NCI-H1436 (cell line): ENCODE data around the gene TBC1D1.
A peak's percentile ranks its signal among the peaks of the same experiment; 100 is the strongest.

Source experiments
- DNase-seq: peaks from one replicate; lab custom pipeline; 2025; lab: John Stamatoyannopoulos, UW

Gene TBC1D1

DNA sequence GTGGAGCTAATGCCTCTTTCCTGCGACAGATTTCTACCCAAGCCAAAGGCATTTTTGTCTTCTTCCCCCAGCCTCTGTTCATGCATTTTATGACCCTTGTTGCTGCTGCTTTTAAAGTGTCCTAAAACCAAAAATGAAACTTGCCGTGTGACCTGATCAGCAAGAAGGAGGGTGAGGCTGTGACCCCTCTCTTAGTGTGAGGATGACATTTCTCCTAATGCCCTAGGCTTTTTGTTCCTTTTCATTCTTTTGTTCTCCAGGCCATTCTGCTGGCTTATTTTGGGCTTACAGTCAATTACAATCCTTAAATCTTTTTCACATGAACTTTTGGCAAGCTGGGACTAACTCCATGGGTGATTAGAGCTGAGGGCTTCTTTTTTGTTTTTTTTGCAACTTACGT, 103.7 kb downstream of the TBC1D1 start:
- no peak for DNase-seq

DNA sequence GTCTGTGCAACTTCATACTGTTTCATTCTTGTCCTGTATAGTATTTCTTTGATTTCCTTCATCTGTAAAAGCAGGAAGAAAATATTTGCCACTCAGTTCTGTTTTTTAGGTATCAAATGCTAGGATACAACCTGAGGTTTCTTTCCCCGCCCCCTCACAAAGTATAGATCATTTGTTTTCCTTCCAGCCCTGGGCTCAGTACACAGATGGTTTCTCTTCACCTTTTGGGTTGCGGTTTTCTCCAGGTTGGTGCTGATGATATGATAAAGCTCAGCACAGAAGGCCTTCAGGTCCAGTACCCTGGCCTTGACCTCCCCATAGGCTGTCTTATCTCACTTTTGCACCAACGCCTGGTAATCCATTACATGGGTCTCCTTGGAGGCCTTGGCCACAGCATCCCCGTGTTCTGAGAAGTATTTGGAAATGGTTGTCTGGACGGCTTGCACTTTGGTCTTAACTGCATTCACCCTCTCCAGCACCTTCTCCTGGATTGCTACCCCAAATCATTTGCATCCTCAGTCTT, 104.5 kb downstream of the TBC1D1 start:
- no peak for DNase-seq

DNA sequence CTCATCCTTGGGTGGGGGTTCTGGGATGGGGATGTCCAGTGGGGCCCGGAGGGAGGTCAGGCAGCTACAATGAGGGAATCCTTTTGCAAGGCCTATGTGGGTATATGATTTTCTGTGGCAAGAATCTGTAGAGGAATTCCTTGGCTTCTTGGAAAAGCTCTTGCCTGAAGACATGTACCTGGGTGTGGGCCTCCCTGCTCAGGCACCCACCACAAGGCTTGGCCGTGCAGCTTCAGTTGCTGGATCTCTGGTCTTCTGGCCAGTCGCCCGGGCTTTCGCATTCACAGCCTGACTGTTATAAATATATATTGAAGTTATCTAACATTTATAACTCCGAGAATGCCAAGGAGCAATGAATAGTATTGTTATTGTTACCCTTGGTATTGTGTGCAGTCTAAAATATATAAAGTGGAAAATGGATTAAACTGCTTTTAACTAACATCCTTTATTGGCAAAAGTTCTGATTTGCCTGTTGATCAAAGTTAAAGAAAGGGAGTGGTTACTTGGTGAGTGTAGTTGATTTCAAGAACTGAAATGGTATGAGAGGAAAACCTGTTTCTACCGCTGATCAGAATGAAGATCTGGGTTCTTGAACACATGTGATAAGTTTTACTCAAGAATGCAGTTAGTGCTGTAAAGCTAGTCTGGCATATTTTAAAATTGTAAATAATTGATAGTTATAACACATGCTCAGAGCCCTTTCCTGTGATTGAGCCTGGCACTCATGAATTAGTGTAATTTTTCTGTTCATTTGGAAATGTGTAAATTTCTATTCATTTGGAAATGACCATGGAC, 105.3 kb downstream of the TBC1D1 start:
- DNase-seq, result no peak

DNA sequence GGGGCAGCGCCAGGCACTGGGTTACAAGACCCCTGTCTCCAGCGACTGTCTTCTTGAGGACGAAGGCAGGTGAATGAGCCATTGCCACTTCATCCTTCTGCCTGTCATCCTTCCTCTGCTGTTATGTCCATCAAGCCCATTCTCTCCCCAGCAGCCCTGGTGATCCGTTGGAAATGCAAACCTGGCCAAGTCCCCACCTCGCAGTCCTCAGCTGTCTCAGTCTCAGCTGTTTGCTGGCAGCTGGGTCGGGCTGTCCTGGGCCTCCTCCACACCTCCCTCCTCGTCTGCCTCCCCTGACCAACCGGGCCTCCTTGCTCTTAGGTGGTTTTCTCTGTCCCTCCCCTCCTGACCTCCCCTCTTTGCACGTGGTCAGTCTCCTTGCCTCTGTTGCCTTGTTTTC, 107.3 kb downstream of the TBC1D1 start:
- no peak for DNase-seq

DNA sequence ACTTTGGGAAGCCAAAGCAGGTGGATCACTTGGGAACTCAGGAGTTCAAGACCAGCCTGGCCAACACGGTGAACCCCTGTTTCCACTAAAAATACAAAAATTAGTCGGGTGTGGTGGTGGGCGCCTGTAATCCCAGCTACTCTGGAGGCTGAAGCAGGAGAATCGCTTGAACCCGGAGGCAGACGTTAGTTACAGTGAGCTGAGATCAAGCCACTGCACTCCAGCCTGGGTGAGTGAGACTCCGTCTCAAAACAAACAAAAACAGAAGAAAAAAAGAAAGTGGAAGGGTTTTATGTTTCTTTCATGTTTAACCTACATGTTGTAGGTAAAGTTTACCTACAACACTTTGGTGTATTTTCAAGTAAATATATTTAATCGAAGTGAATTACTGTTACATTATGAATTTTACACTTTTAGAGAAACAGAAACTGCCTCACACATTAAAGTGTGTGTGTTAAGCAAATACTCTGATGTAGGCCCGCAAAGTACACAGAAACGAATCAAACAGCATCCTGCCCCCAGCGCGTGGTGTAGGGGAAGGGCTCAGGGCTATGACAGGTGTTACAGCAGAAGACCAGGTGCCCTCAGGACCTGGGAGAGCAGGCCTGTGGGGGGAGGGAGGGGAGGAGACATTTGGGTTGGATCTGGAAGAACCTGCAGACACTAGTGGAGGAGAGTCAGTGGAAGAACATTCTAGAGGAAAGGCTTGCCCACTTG, 108.3 kb downstream of the TBC1D1 start:
- DNase-seq, result peak; percentile 7

DNA sequence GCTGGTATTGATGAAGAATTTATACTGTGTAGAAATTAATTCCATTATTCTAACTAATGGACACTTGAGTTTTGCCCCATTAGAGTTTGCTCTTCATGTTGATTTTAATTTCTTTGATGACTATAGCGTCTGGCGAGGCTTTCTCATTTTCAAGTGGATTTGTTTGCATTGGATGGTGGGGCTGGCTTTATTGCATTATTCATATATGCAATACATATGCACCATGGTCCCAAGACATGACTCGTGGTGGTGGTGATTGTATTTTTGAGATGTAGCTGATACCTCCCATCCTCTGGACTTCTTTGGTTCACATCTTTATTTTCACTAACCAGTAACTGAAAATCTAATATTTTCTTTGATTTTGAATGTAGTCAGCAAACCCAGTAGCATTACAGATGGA, 109.1 kb downstream of the TBC1D1 start:
- DNase-seq, result no peak

DNA sequence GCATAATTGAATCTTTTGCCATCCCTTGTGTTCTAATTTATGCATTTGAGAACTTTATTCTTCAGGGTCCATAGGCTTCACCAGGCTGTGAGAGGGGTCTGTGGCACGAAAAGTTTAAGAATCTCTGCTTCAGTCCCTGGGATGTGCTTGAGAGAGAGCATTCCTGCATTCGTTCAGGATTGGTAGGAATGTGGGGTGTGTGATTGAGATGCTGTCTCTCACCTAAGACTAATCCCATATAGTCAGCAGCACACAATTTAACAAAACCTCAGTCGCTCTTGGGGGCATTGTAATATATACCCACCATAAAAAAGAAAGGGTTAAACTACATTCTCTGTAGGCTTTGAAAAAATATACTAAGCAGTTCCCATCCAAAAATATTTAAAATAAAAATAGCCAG, 111.0 kb downstream of the TBC1D1 start:
- no peak for DNase-seq

DNA sequence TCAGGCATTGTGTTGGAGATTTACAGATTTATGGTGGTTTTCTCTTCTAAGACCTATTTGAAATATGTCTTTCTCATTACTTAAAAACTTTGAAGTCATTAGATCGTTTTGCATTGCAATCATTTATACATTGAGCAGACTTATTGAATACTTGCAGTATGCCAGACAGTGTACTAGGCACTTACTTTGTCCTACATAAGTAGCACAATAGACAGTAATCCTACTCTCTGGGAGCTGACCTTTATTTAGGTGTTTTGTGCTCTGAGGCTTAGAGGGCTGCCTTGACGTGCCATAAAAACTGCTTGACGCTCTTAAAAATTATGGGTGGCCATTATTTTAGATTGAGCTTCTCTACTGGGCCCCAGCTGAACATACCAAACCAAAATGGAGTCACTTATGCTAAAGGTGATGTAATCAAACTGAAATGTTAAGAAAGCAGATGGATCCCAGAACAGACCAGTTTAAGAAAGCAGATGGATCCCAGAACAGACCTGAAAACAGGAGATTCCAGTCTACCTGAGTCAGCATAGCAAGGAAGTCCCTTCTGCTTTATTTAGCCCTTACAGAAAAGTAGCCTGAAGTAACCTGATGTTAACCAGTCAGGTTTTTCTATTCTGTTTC, 111.7 kb downstream of the TBC1D1 start:
- DNase-seq, result no peak

DNA sequence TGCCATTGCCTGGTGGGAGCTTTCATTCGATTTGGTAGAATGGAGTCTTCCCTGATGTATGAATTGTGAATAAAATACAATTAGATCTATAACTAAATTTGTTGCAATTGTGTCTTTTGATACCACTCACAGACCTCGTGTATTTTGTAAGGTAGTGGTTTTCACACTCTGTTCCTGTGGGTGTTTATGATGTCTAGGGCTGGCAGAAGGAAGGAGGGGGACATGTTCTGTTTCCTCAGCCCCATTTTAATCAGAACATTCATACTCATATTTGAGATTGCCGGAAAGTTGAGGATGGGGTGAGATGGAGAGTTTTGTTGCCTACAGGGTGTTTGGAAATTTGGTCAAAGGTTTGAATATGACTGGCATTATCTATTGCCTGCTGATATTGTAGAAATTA, 112.2 kb downstream of the TBC1D1 start:
- DNase-seq, result no peak

DNA sequence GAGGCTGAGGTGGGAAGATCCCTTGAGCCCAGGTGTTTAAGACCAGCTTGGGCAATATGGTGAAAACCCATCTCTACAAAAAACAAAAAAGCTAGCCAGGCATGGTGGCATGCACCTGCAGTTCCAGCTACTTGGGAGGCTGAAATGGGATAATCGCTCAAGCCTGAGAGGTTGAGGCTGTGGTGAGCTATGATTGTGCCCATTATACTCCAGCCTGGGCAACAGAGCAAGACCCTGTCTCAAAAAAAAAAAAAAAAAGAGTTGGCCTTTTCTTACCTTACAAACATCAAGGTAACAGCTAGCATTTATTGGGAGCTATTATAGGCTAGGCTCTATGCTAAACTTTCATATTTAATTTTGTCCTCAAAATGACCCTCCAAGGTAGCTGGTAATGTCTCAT, 112.7 kb downstream of the TBC1D1 start:
- no peak for DNase-seq

DNA sequence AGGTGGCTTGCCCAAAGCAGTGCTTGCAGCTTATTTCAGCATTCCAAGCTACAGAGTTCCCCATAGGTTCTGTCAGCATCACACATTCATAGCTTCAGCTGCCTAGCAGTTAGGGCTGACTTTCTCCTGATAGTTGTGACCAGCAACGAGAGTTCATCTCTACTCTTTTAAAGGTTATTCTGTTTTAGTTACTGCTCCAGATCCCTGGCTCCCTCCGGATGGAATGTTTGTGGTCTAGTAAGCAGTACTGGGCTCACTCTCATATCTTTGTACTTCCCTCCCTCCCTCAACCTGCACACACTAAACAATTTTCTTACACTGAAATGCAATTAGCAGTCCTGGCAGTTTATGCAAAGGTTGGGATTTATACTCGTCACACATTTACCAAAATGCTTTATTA, 113.2 kb downstream of the TBC1D1 start:
- no peak for DNase-seq

DNA sequence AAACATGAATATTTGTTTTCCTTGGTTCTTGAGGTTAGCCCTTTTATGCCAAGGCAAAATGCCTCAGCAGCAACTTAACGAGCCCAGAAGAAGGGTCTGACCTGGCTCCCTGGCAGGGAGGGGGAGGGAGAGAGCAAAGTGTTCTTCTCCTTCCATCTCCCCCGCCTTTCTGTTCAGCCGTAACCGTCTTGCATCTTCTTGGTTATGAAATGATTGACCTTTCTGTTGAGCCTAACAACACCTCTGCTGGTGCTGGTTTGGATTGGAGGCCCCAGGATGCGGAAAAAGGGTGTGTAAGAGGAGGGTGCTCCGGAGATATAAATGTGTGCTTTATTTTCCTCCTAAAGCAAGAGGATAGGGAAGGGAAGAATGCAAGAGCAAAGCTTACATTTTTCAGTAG, 114.0 kb downstream of the TBC1D1 start:
- no peak for DNase-seq

DNA sequence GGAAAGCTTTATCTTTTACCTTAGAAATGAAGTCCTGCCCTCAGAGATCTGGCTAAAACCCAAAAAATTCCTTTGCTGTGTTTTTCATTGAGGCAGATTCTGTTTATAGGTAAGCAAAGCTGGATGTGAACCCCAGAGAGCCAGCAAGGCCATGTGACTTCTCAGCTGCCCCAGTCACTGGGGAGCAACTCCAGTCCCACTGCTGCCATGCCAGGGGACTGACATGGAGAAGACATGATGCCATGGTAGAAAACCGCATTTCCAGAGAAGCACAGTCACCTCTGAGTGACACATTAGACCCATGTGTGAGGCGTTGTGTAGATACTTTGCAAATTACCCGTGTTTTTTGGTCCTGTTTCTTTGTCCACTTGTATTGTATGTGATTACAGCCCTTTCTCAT, 114.8 kb downstream of the TBC1D1 start:
- no peak for DNase-seq

DNA sequence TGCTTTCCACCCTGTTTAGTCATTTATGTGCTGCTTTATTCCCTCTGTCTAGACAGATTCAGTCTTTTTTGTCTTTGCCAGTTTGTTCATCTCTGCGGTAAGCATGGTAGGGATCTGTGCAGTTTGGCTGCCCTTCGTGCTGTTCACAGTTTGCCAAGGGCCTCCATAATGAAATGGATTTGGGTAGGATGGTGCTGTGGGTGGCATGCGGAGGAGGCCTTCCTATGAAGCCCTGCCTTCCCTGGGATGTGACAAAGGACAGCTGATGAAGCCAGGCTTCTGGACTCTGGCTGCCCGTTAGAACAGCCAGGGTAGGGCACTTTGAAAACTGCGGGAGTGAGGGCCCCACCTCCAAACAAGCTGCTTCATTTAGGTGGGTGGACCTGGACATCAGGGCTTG, 116.8 kb downstream of the TBC1D1 start:
- DNase-seq, result no peak

DNA sequence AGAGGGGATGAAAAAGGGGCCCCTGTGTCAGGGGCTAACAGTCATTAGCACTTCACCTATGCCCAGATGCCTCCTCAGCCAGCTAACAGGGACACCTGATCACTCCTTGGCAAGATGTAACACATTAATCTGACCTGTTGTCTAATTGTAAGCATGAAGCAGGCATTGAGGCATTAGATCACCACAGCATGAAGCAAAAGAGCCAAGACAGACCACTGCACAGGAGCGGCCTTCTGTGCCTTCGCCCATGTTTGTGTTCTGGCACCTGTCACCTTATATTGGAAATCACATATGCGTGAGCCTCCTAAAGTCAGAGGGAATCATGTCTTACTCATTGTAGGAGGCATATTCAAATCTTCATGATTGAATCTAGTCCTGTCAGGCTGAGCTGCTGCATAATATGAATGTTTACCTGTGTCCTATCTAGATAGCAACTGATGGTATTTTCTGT, 117.7 kb downstream of the TBC1D1 start:
- no peak for DNase-seq

DNA sequence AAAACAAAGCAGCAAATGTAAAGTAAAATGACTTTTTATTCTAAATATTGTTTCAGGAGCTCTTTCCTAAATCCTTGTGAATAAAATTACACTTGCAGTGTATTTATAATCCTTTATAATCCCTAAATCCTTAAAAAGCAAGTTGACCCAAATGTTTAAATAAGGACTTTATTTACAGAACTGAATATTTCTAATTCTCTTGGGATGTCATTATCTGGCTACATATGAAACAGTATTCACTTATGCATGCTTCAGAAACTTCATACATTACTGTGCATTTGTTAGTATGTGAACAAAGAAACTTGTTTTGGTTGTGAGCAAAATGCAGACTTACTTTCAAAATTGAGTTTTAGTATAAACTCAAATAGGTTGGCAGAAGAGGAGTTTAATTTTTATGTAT, 118.5 kb downstream of the TBC1D1 start:
- no peak for DNase-seq

DNA sequence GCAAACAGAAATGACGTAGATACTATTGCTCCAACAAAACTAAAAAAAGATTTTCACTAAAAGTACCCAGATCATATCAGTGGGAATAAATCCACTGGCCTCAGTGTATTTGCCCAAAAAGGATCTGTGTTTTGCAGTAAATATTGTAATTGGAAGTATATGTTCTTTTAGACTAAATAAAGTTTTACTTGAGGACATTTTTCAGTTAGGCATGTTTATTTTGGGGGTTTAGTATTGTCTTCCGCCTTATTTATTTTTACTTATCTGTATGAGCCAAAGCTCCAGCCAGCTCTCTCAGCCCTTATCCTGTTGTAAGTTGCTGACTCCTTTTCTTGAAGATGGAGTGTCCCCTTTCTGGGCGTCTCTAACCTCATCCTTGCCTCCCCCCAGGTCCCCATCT, 119.1 kb downstream of the TBC1D1 start:
- DNase-seq, result no peak

DNA sequence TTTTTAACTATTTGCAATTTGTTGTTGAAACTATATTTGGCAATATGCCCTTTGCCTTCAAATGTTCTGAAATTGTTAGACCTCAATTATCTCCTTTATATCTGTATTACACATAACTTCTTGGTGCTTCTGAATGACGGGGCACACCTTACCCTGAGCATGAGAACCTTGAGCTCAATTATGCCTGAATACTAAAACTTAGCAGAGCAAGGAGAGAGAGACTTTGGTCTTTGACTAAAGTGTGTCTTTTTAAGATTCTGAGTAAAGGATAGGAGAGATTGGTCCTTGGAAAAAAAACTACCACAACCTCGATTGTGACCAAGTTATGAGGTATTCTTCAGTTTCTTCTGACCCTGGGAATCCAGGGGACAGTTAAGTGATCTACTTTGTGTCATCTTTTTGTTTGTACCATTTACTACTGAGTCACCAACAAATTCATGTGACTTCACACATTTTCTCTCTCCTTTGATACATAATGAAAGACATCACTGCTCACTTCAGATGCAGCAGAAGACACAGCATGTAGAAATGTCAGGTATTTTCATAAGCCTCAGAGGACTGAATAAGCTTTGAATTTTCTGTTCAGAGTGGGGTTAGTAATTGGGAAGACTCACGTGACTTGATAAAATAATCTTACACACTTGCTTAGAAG, 120.8 kb downstream of the TBC1D1 start:
- DNase-seq, result no peak

DNA sequence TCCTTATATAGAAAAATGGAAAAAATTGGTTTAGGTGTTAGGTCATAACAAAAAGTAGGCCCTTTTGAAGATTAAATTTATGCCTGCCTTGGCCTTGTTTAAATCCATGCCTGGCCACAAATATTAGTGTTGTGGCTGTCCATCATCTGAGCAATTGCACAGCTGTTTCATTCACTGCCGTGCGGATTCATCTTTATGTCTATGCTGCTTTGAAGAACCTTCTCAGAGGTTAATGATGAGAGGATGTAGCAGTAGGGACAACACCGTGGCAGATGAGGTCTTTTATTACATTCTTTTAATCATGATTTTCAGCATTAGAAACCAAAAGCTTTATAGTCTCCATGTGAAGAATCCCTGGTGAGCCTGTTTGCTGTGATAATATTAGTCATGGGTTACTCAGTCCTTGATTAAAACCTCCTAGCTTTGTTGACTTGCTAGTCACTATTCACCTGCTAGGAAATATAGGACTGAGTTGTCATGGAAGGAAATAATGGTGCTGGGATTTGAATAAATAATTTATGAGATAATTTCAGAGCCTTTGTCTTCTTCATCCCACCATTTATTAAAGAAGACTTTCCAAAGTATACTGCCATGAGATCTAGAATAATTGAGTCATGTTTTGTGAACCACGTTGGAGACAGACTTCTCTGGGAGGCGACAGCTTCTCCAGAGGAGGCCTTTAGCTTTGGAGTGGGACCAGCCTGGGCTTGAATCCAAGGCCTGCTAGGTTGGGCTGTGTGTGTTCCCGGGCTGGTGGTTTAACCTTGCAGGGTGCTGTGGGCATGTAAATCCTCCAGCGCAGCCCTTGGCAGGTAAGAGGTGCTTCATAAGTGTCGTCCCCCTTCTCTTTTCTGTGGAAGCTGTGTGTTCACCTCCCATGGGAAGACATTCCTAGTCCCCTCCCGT, 122.8 kb downstream of the TBC1D1 start:
- DNase-seq, result no peak

DNA sequence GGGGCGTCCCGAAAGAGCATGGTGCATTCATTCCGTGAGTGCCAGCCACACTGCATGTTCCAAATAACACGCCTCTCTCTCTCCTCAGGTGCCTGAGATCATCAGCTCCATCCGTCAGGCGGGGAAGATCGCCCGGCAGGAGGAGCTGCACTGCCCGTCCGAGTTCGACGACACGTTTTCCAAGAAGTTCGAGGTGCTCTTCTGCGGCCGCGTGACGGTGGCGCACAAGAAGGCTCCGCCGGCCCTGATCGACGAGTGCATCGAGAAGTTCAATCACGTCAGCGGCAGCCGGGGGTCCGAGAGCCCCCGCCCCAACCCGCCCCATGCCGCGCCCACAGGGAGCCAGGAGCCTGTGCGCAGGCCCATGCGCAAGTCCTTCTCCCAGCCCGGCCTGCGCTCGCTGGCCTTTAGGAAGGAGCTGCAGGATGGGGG, 123.6 kb downstream of the TBC1D1 start:
- no peak for DNase-seq

DNA sequence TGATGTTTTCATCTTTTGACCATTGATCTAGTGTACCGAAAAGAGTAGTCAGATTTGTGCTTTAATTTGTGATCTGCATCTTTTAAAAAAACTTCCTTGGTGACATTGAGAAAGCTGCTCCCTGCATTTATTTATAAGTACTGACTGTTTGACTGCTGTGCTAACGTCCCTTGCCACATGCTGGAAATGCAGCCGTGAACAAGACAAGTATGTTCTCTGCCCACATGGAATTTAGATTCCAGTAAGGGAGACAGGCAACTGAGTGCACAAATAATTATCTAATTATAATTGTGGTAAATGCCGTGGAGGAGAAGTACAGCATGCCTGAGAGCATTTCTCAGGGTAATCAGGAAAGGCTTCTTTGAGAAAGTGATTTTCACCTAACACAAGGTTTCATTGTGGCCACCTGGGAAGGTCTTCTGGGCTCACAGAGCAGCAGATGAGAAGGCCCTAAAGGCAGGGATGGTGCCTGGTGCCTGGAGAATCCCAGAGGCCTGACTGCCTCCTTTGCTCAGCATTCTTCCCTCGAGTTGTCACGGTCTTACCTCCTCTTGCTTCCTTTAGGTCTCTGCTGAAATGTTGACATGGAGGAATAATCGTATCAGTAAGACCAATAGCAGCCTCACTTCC, 125.1 kb downstream of the TBC1D1 start:
- DNase-seq, result no peak
